Muscle of leg (tissue), 11 donors: ENCODE results near the gene ITIH4. TPM values are rescaled to one million over a fixed set of nuclear protein-coding genes. Genes with fewer than 3 reads are reported as not detected.

Experiments used
- DNase-seq: peaks from one replicate; pipeline ENCODE4 v3.0.0; 2013
- H3K27ac ChIP-seq: one replicate; pipeline ENCODE4 v1.5.1; 2013; ENCODE audit warnings: mild to moderate bottlenecking, low read length, control low read depth
- H3K27me3 ChIP-seq: one replicate; pipeline ENCODE4 v1.6.1; 2013; ENCODE audit warnings: low read length; ENCODE audit not compliant: control insufficient read depth, insufficient read depth
- H3K36me3 ChIP-seq: one replicate; pipeline ENCODE4 v1.6.1; 2013; ENCODE audit warnings: low read length; ENCODE audit not compliant: control insufficient read depth, insufficient read depth
- H3K4me1 ChIP-seq: one replicate; pipeline ENCODE4 v1.6.1; 2013; ENCODE audit warnings: low read length; ENCODE audit not compliant: control insufficient read depth, insufficient read depth
- H3K4me3 ChIP-seq: one replicate; pipeline ENCODE4 v1.5.1; 2013; ENCODE audit warnings: low read length, control low read depth
- H3K9me3 ChIP-seq: replicated peaks from 2 replicates; pipeline ENCODE4 v1.6.1; 2013; ENCODE audit warnings: low read depth, low read length; ENCODE audit not compliant: control insufficient read depth
- WGBS: methylation state at CpG from one replicate; pipeline ENCODE4 v1.1.5; 2013; ENCODE audit warnings: missing lambda C conversion rate; ENCODE audit not compliant: insufficient coverage; 5-methylcytosine and 5-hydroxymethylcytosine counted together
- polyA plus RNA-seq, 8 donors: library from polyadenylated mRNA; unstranded; fragments of 120-200 nt; gene quantifications; one replicate each; pipeline versions ENCODE4 v1.2.1 to v1.2.3, GENCODE V29; 2013; ENCODE audit warnings: inconsistent platforms in 1 of 8, low replicate concordance in 1 of 8; ENCODE audit not compliant: insufficient read length in 8 of 8, insufficient read depth in 1 of 8
- total RNA-seq: library from RNA; stranded (reverse); fragments of 120-200 nt; gene quantifications from one replicate; pipeline ENCODE4 v1.2.4, GENCODE V29; 2013

Gene ITIH4
- total and polyA plus RNA-seq, 9 donors = 7.9 to 37.5 (median 22.1) TPM

DNA sequence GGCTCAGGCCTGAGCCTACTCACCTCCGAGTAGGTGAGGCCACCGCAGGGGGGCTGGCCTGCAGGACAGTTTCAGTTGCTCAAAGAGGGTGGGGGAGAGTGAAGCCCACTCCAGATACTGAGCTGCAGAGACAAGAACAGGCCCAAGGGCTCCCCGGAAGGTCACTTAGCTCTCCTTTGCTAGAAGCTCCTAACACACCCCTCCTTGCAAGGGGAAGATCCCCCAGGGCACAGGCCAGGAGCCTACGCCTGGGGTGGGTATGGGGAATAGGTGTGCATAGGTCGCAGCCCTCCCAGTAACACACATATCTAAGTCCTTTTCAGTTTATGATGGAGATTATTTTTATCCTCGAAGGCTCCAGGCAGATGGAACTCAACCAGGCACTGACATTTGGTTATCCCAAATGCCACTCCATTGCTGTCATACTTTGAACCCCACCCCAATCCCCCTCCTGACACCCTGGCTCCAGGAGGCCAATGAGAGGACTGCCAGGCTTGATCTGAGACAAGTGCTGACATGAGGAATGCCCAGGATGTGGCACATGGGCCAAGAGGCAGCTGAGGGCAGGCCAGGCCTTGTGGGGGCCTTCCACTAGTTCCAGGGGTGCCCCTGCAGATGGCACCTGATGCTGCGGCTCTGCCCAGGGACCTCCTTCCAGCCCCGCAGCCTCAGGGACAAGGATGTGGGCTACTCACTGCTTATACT is 5.4 kb upstream of the ITIH4 start:
- peaks cover 73% of the 10 kb centered on the region for H3K4me1 ChIP-seq
- H3K27ac ChIP-seq = peak overlapping the region; percentile 92
- peaks cover 23% of the 10 kb centered on the region for H3K36me3 ChIP-seq
- H3K4me3 ChIP-seq = peak overlapping the region; percentile 5
- no peaks in the 10 kb centered on the region for H3K9me3 ChIP-seq
- 58% methylated on average over 3 of the region's 8 CpGs for WGBS
- DNase-seq = peak; percentile 77
- H3K27me3 ChIP-seq = no peaks in the 10 kb centered on the region

DNA sequence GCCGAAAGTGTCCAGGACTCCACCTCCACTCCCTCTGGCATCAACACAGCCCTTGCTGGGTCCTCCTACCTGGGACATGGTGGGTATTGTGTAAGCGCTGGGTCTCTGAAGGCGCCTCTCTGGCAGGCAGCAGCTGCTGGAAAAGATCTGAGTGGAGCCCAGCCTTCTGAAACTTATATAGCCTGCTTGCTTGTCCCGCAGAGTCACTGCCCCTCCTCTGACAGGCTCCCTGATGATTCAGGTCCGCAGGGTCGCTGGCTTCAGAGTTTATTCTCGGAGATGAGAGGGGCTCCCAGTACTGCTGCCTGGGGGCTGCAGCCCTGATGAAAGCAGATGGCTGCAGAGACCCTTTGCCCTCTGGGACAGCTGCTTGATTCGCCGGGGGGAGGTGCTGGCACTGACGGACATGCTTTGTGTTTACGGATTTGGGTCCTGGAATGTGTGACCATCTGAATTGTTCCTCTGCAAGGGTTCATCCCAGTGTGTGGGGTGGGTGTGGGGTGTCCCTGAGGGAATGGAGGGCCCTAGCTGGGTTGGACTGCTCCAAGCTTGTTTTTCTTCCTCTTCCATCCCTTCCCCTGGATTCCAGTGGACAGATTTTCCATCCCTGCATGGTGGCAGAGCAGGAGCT is 4.5 kb upstream of the ITIH4 start, which contains the start of gene MUSTN1:
MUSTN1 (minus strand) TSS at position 149 of the 631 bp plus-strand sequence; CDS start at position 78, 71 bp downstream.
- Histone ChIP-seq H3K9me3 (no peaks in the 10 kb centered on the region), H3K27ac (peak within 1 kb of the TSS; percentile 92), H3K36me3 (peaks cover 16% of the 10 kb centered on the region), H3K4me1 (peaks cover 74% of the 10 kb centered on the region), H3K27me3 (no peaks in the 10 kb centered on the region), H3K4me3 (peak within 1 kb of the TSS; percentile 63)
- DNase-seq = peak; percentile 83
- 10% methylated on average over 9 of the region's 11 CpGs for WGBS

DNA sequence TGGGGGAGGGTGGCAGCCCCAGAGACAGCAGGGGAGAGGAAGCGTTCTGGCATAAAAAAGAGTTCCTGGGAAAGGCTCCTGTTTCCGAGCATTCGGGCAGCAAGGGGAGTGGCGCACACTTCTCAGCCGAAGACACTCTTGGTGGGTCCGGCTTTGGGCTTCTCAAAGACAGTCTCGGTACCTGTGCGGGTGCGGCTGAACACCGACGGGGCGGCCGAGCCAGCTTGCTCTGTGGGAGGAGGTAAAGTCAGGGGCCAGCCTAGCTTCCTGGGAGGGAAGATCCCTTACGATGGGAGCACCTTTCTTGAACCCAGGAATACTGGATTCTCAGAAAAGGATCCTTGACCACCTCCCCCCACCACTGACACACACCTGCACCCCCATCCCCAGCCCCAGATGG is 2.7 kb upstream of the ITIH4 start:
- no peak overlapping the region for H3K27ac ChIP-seq
- peaks cover 73% of the 10 kb centered on the region for H3K4me1 ChIP-seq
- no peaks in the 10 kb centered on the region for H3K27me3 ChIP-seq
- DNase-seq = no peak
- peaks cover 18% of the 10 kb centered on the region for H3K36me3 ChIP-seq
- peak overlapping the region; percentile 63 for H3K4me3 ChIP-seq
- WGBS = 86% methylated on average over 14 of the region's 14 CpGs
- H3K9me3 ChIP-seq = no peaks in the 10 kb centered on the region

DNA sequence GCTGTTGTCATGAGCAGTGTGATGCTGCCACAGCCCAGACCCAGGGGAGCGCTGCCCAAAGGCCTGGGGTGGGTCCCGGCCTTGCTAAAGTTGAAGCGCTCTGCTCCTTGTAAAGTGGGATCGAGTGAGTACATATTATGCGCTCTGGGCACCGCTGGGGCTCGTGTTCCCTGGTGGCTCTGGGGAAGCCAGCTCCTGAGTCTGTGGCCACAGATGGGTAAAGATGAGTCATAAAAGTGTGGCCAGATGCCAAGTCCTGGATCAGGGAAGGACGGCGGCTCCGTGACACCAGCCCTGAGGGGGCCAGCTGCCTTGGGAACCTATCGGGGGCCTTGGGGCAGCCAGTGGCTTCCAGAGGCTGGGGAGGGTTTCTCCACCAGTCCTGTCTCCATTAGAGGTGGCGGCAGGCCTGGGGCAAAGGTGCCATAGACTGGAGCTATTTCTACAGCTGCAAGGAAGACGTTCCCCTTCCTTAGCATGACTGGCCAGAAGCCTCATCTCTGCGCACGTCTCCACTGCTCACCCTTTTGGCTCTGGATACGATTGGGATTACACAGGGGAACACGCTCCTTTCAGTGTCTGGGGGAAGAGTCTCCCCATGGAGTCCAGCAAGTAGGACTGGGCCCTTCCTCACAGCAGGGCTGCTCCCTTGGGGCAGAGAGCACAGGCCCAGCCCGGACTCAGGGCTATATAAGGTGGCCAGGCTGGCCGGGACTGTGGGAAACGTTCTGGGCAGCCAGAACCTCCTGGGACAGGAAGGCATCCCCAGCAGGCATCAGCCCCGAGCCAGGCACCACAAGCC is 1.2 kb upstream of the ITIH4 start:
- 54% methylated on average over 18 of the region's 21 CpGs for WGBS
- Histone ChIP-seq H3K27ac (peak overlapping the region; percentile 29), H3K36me3 (peaks cover 15% of the 10 kb centered on the region), H3K4me3 (no peak overlapping the region), H3K9me3 (no peaks in the 10 kb centered on the region), H3K27me3 (no peaks in the 10 kb centered on the region), H3K4me1 (peaks cover 60% of the 10 kb centered on the region)
- peak; percentile 73 for DNase-seq

DNA sequence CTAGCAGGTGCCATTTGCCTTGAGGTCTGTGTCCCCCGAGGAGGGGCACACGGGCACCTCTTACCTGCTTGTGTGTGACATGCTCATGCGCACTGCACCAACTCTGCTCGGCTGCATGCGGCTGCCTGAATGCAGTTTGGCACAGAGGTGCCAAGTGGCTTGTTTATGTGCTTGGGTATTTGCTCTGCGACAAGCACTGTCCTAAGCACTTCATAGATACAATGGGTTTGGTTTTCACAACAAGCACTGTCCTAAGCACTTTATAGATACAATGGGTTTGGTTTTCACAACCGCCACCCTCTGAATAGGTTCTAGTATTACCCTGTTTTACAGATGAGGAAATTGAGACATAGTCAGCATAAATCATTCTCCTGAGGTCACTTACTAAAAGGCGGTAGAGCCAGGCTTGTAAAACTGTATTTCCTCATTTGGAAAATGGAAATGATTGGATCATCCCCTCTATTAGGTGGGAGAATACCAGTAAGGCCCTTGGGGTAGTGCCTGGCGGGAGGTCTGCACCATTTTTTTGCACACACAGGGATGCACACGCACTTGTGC is 487 bp downstream of the ITIH4 start:
- no peak overlapping the region for H3K4me3 ChIP-seq
- H3K36me3 ChIP-seq = peaks cover 16% of the 10 kb centered on the region
- H3K9me3 ChIP-seq = no peaks in the 10 kb centered on the region
- peaks cover 42% of the 10 kb centered on the region for H3K4me1 ChIP-seq
- 100% methylated on average over 2 of the region's 10 CpGs for WGBS
- no peak overlapping the region for H3K27ac ChIP-seq
- no peaks in the 10 kb centered on the region for H3K27me3 ChIP-seq
- DNase-seq = no peak

DNA sequence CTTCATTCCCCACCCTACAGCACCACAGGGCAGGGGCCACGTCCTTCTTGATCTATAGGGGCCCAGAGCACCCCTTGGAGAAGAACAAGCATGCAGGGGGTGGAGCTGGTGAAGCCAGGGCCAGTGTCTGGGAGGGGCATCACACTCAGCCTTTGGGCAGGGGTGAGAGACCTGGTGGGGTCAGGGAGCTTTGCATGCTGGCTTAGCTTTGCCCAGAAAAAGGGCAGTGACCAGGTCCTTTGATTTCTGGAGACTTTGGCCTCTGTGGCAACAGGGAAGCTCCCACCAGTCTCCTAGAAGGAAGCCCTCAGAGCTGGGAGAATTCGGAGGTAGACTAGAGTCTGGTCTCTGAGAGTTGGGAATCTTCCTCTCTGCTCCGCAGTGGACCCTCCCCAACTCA is 990 bp downstream of the ITIH4 start:
- Histone ChIP-seq H3K36me3 (peaks cover 17% of the 10 kb centered on the region), H3K4me1 (peaks cover 37% of the 10 kb centered on the region), H3K9me3 (no peaks in the 10 kb centered on the region), H3K27ac (no peak overlapping the region), H3K4me3 (no peak overlapping the region), H3K27me3 (no peaks in the 10 kb centered on the region)
- no CpG with 5 or more reads among the region's 3 CpGs for WGBS
- no peak for DNase-seq

DNA sequence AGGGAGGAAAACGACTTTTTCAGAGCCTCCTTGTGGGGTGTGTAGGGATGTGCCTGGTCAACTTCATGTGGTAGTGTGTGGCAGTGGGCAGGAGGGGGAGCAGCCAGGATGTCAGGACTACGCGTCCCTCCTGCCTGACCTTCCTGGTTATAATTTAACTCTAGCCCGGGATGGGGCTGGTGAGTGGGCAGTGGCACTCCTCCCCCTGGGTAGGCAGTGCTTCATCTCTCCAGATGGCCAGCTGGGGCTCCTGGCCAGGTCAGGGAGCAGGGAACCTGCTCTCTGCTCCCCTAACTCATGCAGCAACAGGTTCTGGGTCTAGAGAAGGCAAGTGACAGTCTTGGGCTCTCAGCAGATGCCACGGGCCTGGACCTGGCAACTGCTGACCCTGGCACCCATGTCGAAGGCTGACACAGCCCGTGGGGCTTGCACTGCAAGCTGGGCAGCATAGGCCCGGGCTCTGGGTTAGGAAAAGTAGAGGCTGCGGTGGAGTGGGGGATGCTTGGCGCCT is 2.6 kb downstream of the ITIH4 start:
- Histone ChIP-seq H3K4me3 (no peak overlapping the region), H3K4me1 (peaks cover 22% of the 10 kb centered on the region), H3K9me3 (no peaks in the 10 kb centered on the region), H3K36me3 (peaks cover 19% of the 10 kb centered on the region), H3K27ac (no peak overlapping the region), H3K27me3 (no peaks in the 10 kb centered on the region)
- 58% methylated on average over 6 of the region's 10 CpGs for WGBS
- DNase-seq = no peak

DNA sequence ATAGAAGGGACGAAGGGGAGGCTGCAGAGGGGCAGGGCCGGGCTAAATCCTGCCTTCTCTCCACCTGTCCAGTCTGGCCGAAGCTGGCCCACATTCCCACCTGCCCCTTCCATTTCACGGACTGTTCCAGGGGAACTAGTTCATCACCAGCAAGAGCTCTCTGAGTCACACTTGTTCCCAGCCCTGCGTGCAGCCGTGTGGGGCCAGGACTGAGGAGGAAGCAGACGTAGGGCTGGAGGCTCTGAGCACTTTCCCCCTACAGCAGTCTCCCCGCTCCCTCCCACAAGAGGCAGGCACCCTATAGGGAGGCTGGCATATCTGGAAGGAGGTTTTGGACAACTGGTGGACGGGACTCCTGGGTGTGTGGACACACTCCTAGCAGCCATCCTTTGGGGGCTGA is 3.0 kb downstream of the ITIH4 start:
- no peak overlapping the region for H3K27ac ChIP-seq
- no peak overlapping the region for H3K4me3 ChIP-seq
- no peaks in the 10 kb centered on the region for H3K9me3 ChIP-seq
- H3K4me1 ChIP-seq = peaks cover 17% of the 10 kb centered on the region
- no peak for DNase-seq
- H3K27me3 ChIP-seq = no peaks in the 10 kb centered on the region
- WGBS = 64% methylated on average over 3 of the region's 9 CpGs
- H3K36me3 ChIP-seq = peaks cover 19% of the 10 kb centered on the region

DNA sequence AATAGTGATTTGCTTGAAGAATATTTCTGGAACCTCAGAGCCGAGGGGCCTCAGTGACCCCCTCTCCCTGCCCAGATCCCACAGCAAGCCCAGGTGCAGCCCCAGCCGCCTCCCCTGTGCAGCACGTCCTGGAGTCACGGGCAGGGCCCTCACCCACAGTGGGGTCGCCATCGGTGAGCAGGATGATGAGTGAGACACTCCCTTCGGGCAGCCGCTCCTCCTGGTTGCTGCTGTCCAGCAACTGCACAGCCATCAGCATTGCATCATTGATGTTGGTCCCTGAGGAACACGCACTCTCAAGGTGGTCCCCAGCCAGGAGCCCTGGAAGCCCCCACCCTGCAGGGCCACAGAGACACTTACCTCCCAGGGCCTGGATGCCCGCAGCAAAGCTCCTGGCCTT is 6.4 kb downstream of the ITIH4 start:
- 83% methylated on average over 8 of the region's 10 CpGs for WGBS
- H3K9me3 ChIP-seq = no peaks in the 10 kb centered on the region
- no peak for DNase-seq
- H3K27me3 ChIP-seq = no peaks in the 10 kb centered on the region
- peaks cover 26% of the 10 kb centered on the region for H3K36me3 ChIP-seq
- no peak overlapping the region for H3K27ac ChIP-seq
- no peak overlapping the region for H3K4me3 ChIP-seq
- no peaks in the 10 kb centered on the region for H3K4me1 ChIP-seq

DNA sequence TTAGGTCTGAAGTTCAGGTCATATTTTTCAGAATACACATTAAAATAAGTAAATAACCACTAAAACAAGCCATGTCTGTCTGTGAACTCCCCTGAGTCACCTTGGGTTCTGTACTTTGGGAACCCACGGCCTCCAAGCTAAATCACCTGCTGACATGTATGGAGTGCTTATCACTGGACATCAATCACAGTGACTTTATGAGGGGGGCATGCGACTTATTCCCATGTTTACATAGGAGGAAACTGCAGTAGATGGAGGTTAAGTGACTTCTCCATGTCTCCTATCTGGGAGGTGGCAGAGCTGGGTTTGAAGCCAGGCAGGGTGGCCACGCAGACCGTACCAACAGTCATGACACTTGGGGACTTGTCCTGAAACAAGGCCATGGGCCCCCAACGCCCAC is 8.1 kb downstream of the ITIH4 start:
- WGBS = 93% methylated on average over 3 of the region's 5 CpGs
- Histone ChIP-seq H3K27ac (no peak overlapping the region), H3K27me3 (no peaks in the 10 kb centered on the region), H3K4me3 (no peak overlapping the region), H3K4me1 (no peaks in the 10 kb centered on the region), H3K9me3 (no peaks in the 10 kb centered on the region), H3K36me3 (peaks cover 26% of the 10 kb centered on the region)
- no peak for DNase-seq
